SH-SY5Y (cell line): Measurements from ENCODE around the gene STON2.

Source experiments
- GATA2 ChIP-seq: IDR thresholded peaks from 2 replicates; pipeline ENCODE4 v1.6.1; 2011; ENCODE audit warnings: mild to moderate bottlenecking, low read depth, low read length
- GATA3 ChIP-seq: IDR thresholded peaks from 2 replicates; pipeline ENCODE4 v1.6.1; 2011; ENCODE audit warnings: low read depth, mild to moderate bottlenecking, low read length, moderate library complexity

Gene STON2

DNA sequence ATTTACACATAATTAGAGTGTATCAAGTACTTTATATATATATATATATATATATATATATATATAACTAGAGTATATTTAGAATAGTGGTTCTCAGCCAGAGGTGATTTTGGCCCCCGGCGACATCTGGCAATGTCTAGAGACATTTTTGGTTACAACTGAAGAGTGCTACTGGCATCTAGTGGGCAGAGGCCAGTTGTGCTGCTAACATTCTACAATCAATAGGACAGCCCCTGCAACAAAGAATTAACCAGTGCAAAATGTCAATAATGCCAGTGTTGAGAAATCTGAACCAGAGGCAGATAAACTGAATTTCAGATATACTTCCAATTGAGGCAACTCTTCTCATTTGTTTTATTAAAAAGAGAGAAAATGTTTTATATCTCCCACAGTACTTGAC is 188.3 kb downstream of the STON2 start:
- no peak for TF ChIP-seq GATA2
- no peak for TF ChIP-seq GATA3
